HepG2 (cell line): Measurements from ENCODE around the gene PSMD1. TPM values are rescaled to one million over a fixed set of nuclear protein-coding genes. Genes with fewer than 3 reads are reported as not detected.

Source experiments
- ATF2 ChIP-seq: sonication (generic); formaldehyde crosslinking; IDR thresholded peaks from 2 replicates; pipeline ENCODE4 v1.4.0; 2020; ENCODE audit warnings: missing genetic modification reagents
- FIP1L1 ChIP-seq: fragments of 200-400 bp; formaldehyde crosslinking; IDR thresholded peaks from 2 replicates; pipeline ENCODE4 v1.6.1; 2018; ENCODE audit warnings: low read depth, mild to moderate bottlenecking, low read length, moderate library complexity, borderline replicate concordance; ENCODE audit not compliant: insufficient read depth
- FOSL2 ChIP-seq: sonication (generic); formaldehyde crosslinking; IDR thresholded peaks from 2 replicates; pipeline ENCODE4 v1.4.0; 2020; ENCODE audit warnings: missing genetic modification reagents
- JUN ChIP-seq: sonication (generic); formaldehyde crosslinking; IDR thresholded peaks from 2 replicates; pipeline ENCODE4 v1.4.0; 2020; ENCODE audit warnings: mild to moderate bottlenecking, missing genetic modification reagents
- JUND ChIP-seq: sonication (generic); formaldehyde crosslinking; IDR thresholded peaks from 2 replicates; pipeline ENCODE4 v1.8.0; 2022; ENCODE audit warnings: mild to moderate bottlenecking, missing genetic modification reagents
- PITX1 ChIP-seq: sonication (generic); formaldehyde crosslinking; IDR thresholded peaks from 2 replicates; pipeline ENCODE4 v1.5.1; 2020; ENCODE audit warnings: mild to moderate bottlenecking, missing genetic modification reagents
- RERE ChIP-seq: IDR thresholded peaks from 2 replicates; pipeline ENCODE4 v1.6.1; 2016; ENCODE audit warnings: low read depth, missing genetic modification reagents, missing compliant biosample characterization
- RXRA ChIP-seq: sonication (generic); formaldehyde crosslinking; IDR thresholded peaks from 2 replicates; pipeline ENCODE4 v1.5.1; 2020; ENCODE audit warnings: missing genetic modification reagents
- SALL1 ChIP-seq: sonication (generic); formaldehyde crosslinking; IDR thresholded peaks from 2 replicates; pipeline ENCODE4 v1.8.0; 2022; ENCODE audit warnings: mild to moderate bottlenecking, missing genetic modification reagents
- TBX3 ChIP-seq: fragments of 450-650 bp; IDR thresholded peaks from 2 replicates; pipeline ENCODE4 v1.6.1; 2017; ENCODE audit warnings: antibody characterized with exemption, mild to moderate bottlenecking, inconsistent platforms, borderline replicate concordance
- ZFP36 ChIP-seq: fragments of 150-350 bp; IDR thresholded peaks from 2 replicates; pipeline ENCODE4 v1.6.1; 2018; ENCODE audit warnings: borderline replicate concordance, low read length, low read depth; ENCODE audit not compliant: partially characterized antibody
- ZGPAT ChIP-seq: IDR thresholded peaks from 2 replicates; pipeline ENCODE4 v1.6.1; 2016; ENCODE audit warnings: mild to moderate bottlenecking
- ZNF292 ChIP-seq: sonication (generic); formaldehyde crosslinking; IDR thresholded peaks from 2 replicates; pipeline ENCODE4 v1.8.1; 2022; ENCODE audit warnings: mild to moderate bottlenecking, low read depth, missing genetic modification reagents, borderline replicate concordance
- ZNF317 ChIP-seq: sonication (generic); formaldehyde crosslinking; IDR thresholded peaks from 2 replicates; pipeline ENCODE4 v1.5.0; 2020; ENCODE audit warnings: mild to moderate bottlenecking, missing genetic modification reagents
- ZNF503 ChIP-seq: sonication (generic); formaldehyde crosslinking; IDR thresholded peaks from 2 replicates; pipeline ENCODE4 v1.4.0; 2020; ENCODE audit warnings: missing genetic modification reagents
- ZNF543 ChIP-seq: sonication (generic); formaldehyde crosslinking; IDR thresholded peaks from 2 replicates; pipeline ENCODE4 v1.4.0; 2020; ENCODE audit warnings: mild to moderate bottlenecking, missing genetic modification reagents
- ZNF577 ChIP-seq: sonication (generic); formaldehyde crosslinking; IDR thresholded peaks from 2 replicates; pipeline ENCODE4 v1.4.0; 2020; ENCODE audit warnings: mild to moderate bottlenecking, low read depth, missing genetic modification reagents, borderline replicate concordance
- polyA plus RNA-seq, 8 experiments: library from polyadenylated mRNA; depleted of rRNA in 3 of 8; stranded (reverse) in 7 of 8; unstranded in 1 of 8; fragments of >200 nt; fragmentation: Illumina TruSeq in 4 of 8; extraction: Trizol in 4 of 8; gene quantifications; 2 replicates each; pipeline versions ENCODE4 v1.2.1 to v1.2.3, GENCODE V29; 2011 to 2016; ENCODE audit warnings: low read depth in 4 of 8, missing spikeins in 1 of 8, mixed read lengths in 1 of 8; ENCODE audit not compliant: insufficient read depth in 1 of 8
- total RNA-seq, 5 experiments: library from RNA; depleted of rRNA; stranded (reverse); fragments of >200 nt; fragmentation: Illumina TruSeq; extraction: Trizol; gene quantifications; 2 replicates each; pipeline ENCODE4 v1.2.3, GENCODE V29; 2016; ENCODE audit warnings: low read depth in 1 of 5

PSMD1 gene
- total and polyA plus RNA-seq, 2 of the 13 experiments (the other 11 are each of a cell fraction or from before 2014, with no cell fraction given) = 136 to 191 TPM

- 0 out of 2 replicates have a peak, but pooled peaks have one; percentile 22 for TF ChIP-seq ATF2
- TF ChIP-seq ZNF292 (CRISPR knock-in tag) = peak; percentile 57; the same call in 1 of the 2 replicates
- peak; percentile 93 for TF ChIP-seq PITX1 (CRISPR knock-in tag)
- no peak for TF ChIP-seq FIP1L1
- TF ChIP-seq RERE (CRISPR knock-in tag) = peak; percentile 66; the same call in 1 of the 2 replicates
- peak; percentile 82; the same call in 1 of the 2 replicates for TF ChIP-seq ZNF503
- TF ChIP-seq ZGPAT (CRISPR knock-in tag) = 0 out of 2 replicates have a peak, but pooled peaks have one; percentile 58
- TF ChIP-seq JUN (CRISPR knock-in tag) = peak; percentile 38; the same call in 1 of the 2 replicates
- no peak for TF ChIP-seq ZNF543
- no peak for TF ChIP-seq ZFP36
- TF ChIP-seq ZNF577 = no peak
- peak; percentile 61 for TF ChIP-seq ZNF317 (CRISPR knock-in tag)
- TF ChIP-seq JUND (CRISPR knock-in tag) = 0 out of 2 replicates have a peak, but pooled peaks have one; percentile 16
- peak; percentile 85; the same call in 1 of the 2 replicates for TF ChIP-seq TBX3
- peak; percentile 67 for TF ChIP-seq FOSL2 (CRISPR knock-in tag)
- TF ChIP-seq SALL1 (CRISPR knock-in tag) = peak; percentile 72
- peak; percentile 21; the same call in 1 of the 2 replicates for TF ChIP-seq RXRA (CRISPR knock-in tag)
These were observed 49.2 kb upstream of the PSMD1 start (continued) for GRCh38 chr2:231007286-231008098.
